ENCODE results near the gene ACAP3.
"Not testable (repeated sequence)": the region's sequence is repeated elsewhere in the genome, so short reads cannot be mapped to it uniquely, and the experiment has no call there.

The ACAP3 gene

DNA sequence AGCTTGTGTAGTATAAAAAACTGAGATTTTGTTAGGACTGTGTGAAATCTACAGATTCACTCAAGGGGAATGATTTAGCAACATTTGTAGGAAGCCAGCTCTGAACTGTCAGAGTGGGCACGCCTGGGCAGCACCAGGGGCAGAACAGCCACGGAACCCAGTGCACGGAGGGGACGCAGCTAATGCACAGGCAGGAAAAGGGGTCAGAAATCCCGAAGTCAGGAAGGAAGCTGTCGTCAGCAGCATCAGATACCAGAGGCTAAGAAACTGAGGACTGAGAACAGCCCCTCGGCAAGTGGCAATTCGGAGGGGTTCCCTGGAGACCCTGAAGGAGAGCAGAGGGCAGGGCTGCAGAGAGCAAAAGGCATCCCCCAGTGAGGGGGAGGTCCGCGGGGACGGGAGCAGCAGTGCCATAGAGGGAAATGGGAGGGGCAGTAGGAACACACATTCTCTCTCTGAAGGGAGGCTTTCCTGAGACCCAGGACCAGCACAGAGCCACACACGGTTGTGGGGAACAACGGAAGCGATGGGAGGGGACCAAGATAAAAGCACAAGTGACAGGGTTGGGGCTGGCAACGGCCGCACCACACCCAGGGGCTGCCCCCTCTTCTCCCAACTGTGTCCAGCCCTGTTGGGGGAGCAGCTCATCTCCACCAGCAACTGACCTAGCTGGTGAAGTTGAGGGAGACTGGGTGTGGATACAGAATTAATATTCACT, 46.7 kb downstream of the ACAP3 start:
- no peak for DNase-seq

DNA sequence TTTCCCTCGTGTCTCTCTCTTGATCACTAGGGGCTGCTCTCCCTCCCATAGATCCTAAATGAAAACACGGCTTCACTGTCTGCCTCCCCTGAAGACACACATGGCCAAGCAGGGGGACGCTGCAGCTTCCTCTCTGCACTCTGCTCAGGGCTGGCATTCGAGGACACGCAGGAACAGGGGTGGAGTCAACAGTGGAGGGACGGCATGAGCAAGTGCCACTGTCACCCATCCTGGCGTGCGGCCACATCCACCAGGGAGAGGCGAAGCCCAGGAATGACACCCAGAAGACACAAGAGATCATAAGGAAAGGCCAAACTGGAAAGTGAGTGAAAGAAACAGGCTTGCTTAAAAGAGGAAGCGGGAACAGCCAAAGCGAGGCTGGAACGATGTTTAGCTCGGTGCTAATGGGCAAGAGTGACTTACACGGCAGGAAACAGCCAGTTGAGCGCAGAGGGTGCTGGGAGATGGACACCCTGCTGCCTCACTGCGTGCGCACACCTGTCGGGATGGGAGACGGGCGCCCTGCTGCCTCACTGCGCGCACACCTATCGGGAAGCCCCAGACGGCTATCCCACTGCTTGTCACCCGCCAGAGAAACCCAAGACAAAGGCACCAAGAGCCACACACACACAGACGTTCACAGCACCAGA, 47.7 kb downstream of the ACAP3 start:
- DNase-seq, result no peak

DNA sequence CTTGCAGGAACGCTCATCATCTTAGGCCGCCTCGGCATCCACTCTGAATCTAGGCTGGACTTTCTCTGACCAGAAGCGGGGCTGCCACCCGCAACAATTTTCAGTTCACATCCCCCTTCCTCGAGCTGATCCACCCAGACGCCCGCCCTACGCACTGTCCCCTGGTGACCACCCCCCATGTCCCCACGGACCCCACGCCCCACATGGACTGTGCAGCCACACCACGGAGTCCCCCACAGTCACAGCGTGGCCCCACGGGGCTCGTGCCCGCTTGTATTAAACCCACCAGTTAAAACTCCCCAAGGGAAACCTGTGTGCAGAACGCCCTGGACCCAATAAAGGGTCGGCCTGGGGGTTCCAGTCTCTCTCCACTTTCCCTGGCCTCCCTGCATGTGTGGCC, 48.2 kb downstream of the ACAP3 start:
- no peak for DNase-seq

DNA sequence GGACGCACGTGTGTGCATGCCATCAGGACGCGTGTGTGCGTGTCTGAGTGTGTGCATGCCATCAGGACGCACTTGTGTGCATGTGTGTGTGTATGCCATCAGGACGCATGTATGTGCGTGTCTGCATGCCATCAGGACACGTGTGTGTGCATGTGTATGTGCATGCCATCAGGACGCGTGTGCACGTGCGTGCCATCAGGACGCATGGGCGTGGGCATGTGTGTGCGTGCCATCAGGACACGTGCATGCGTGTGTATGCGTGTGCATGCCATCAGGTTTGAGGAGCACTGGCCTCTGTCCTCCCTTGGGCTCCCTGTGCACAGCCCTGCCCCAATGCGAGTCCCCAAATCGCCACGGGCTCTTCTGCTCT, 48.6 kb downstream of the ACAP3 start:
- DNase-seq, result no peak

DNA sequence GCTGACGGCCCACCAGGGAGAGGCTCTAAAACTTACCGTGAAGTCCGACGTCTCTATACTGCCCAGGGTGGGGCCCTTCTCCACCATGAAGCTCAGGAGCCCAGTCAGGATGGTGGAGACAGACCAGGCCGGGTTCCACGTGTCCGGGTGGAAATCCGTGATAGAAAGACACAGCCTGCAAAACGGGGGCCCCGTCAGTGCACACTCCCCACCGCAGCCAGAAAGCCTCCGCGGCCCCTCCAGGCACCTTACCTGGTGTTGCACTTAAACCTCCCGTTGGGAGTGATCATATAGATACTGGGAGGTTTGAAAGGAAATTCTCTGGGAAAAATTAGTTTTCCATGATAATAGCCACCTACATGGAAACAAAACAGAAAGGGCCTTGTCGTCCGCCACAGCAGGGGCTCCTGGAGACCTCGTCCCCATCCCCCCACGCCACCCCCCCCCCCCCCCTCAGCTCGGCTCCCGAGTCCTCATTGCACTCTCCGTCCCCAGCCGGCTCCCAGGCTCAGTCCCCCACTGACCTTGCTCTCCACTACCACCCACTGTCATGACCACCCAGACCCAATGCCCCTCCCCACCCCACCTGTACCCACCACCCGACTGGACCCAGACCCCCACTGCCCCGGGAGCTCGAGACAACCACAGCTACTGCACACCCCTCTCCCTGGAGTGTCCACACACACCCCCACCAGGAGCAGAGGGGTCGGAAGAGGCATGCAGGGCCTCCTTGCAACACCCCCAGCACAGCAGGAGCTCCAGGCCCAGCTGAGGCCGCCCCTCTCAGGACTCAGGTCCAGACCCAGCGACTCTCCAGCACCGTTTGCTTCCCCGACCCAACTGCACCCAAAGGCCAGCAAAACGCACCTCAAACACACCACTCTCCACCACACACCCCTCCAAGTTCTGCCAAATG, 50.5 kb downstream of the ACAP3 start:
- no peak for DNase-seq

DNA sequence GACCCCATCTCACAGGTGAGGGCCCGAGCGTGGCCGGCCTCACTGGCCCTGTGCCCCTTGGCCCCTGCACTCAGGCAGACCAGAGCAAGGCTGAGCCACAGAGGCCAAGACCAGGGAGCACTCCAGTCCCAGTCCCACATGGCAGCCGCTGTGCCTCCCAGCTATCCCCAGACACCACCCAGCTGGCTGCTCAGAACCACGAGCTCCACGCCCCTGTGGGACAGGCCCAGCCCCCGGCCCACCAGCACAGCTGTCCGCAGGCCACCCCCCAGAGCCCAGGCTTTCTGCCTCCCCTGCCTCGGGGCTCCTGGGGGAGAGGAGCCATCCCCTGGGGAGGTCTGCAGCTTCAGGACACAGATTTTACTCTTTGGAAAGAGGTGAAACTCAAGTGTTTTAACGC, 52.1 kb downstream of the ACAP3 start:
- DNase-seq, result no peak

DNA sequence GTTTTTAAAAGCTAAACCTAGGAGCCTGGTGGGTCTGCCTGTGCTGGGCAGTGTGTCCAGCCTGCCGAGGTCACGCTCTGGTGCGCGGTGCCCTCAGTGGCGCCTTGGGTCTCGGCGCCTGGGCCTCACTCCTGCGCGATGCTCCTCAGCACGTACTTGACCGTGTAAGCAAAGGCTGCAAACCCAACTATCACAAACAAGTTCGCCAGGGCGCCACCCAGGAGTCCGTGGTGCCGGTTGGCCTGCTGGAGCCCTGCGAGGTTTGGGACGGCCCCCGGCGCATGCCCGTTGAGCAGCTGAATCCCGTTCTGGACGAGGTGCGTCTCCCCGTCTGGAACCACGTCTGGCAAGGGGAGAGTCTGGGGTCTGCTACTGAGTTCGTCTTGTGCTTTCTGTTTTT, 52.7 kb downstream of the ACAP3 start:
- no peak for DNase-seq

DNA sequence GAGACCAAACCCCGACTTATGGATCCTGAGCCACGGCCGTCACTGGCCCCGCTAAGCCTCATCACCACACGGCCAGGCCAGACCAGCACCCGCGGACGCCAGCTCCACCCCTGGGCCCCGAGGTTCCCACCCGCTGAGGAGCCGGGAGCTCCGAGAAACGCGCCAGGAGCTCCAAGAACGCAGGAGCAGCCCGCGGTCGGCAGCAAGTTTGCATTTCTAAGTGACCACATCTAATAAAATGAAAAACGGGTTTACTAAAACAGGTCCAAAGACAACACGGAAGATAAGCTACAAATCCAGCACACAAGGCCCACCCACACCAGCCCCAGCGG, 53.1 kb downstream of the ACAP3 start:
- no peak for DNase-seq

DNA sequence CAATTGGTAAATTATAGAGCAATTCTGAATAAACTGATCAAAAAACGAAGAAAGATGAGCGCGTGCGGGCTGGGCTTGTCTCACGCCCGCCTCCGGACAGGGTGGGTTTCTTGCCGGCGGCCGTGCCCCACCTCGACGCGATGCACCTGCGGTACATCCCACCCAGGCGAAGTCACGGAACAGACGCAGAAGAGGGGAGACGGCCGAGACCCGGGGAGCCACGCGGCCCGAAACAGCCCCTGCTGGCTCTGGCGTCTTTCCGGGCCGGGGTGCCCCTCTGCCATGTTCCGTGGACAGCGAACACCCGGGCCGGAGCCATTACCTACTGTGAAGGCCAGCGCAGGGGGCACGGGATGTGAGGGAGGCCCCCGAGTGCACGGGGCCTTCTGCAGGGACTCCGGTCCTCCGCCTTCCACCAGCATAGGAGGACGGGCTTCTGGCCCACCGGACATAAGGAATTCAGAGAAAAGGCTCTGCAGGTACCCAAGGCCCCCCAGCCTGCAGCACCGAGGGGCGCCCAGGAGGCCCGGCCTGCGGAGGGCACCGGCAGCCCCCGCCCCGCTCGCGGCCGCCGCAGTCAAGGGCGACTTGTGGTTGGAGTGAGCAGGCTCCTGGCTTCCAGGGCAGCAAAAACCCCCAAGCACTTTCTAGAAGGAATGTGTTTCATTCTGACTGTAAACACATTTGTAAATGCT, 53.6 kb downstream of the ACAP3 start:
- no peak for DNase-seq

DNA sequence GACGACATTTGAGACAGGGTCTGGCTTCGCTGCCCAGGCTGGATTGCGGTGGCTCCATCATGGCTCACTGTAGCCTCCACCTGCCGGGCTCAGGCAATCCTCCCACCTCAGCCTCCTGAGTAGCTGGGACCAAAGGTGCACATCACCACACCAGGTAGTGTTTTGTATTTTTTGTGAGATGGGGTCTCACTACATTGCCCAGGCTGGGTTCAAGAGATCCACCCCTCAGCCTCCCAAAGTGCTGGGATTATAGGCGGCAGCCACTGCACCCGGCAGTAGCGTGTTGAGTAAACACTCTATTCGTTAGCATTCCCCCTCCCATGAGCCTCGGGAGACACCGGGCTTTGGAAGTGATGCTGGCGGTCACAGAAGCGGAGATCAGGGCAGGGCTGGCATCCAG, 54.4 kb downstream of the ACAP3 start:
- DNase-seq, result no peak

DNA sequence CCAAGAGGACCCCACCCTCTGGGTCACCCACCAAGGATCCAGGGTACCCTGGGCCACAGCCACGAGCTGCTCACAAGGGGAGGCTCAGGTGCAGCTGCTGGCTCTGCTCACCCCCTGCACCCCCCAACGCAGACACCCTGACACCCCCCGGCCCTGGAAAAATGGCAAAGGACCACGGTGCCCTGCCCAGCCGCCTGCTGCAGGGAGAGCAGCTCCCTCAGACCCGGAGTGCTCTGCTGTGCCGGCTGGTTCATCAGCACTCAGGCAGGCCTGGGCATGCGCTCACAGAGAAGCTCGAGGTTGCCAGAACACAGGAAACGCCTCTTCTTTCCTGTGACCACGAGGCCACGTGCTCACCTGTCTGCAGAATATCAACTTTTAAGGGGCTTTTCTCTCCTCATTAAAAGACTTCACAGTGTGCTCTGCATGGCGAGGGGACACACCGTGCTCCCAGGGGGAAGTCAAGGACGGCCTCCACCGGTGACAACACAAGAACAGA, 56.9 kb downstream of the ACAP3 start:
- no peak for DNase-seq

DNA sequence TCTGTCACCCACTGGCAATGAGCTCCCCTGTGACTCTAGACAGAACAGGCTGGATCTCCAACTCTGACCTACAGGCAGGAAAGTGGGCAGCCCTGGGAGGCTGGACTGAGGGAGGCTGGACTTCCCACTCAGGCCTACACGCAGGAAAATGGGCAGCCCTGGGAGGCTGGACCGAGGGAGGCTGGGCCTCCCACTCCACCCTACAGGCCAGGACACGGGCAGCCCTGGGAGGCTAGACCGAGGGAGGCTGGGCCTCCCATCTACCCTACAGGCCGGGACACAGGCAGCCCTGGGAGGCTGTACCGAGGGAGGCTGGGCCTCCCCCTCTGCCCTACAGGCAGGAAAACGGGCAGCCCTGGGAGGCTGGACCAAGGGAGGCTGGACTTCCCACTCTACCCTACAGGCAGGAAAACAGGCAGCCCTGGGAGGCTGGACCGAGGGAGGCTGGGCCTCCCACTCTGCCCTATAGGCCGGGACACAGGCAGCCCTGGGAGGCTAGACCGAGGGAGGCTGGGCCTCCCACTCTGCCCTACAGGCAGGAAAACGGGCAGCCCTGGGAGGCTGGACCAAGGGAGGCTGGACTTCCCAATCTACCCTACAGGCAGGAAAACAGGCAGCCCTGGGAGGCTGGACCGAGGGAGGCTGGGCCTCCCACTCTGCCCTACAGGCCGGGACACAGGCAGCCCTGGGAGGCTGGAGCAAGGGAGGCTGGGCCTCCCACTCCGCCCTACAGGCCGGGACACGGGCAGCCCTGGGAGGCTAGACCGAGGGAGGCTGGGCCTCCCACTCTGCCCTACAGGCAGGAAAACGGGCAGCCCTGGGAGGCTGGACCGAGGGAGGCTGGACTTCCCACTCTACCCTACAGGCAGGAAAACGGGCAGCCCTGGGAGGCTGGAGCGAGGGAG, 59.5 kb downstream of the ACAP3 start:
- DNase-seq, result not testable (repeated sequence)

DNA sequence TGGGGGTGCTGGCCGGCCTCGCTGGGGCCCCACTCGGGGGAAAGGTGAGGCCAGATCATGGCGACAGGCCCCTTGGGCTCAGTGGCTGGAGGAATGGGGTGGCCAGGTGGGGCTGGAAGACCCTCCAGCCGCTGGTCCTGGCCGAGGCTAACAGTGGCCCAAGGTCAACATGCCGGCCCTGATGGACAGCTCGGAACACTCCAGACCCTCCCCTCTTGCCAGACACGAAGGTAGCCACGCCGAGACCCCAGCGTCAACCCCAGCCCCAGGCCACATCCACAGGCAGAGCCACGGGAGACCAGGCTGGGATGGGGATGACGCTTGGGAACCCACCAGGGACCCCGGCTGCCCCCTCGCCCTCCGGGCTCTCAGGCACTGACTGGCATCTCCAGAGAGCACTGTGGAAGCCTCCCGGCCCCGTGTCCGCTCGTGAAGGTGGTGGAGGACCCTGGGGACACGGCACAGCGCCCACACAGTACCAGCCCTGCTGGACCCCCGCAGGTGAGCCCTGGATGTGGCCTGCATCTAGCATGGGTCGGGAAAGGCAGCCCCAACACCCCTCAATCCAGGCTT, 60.3 kb downstream of the ACAP3 start:
- no peak for DNase-seq

DNA sequence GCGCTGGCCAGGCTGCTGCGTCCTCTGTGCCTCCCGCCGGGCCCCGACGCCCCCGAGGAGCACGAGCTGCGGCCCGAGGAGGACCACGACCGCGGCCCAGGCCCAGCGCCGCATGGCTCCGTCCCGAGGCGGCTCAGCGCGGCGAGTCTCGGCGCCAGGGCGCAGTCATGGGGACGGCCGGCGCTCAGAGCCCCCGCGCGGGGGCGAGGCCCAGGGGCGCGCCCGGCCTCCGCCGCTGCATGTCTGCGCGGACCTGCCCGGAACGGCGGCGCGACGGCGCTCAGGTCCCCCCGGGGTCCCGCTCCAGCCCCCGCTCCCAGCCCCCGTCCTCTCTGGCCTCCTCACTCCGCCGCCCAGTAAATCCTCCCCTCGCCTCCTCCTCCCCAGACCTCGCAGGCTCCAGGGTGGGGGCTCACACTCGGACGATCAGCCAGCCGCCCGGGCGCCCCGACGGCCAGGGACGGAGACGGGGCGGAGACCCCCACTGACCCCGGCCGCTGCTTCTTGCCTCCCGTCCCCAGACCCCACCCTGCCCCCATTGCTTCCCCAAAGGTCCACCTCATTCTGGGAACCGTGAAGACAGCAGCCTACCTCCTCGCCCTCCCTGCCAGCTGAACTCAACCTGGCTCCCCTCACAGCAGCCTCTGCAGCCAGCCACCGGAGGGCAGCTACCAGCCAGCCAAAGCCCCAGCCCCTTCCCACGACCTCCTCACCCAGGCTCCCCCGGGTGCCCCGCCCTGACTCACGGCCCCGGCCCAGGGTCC, 61.0 kb downstream of the ACAP3 start, which contains the start of gene C1QTNF12:
TSS of gene C1QTNF12 (minus strand) at position 146 of the 764 bp plus-strand sequence. CDS start at position 114, 32 bp downstream.
- no peak for DNase-seq

DNA sequence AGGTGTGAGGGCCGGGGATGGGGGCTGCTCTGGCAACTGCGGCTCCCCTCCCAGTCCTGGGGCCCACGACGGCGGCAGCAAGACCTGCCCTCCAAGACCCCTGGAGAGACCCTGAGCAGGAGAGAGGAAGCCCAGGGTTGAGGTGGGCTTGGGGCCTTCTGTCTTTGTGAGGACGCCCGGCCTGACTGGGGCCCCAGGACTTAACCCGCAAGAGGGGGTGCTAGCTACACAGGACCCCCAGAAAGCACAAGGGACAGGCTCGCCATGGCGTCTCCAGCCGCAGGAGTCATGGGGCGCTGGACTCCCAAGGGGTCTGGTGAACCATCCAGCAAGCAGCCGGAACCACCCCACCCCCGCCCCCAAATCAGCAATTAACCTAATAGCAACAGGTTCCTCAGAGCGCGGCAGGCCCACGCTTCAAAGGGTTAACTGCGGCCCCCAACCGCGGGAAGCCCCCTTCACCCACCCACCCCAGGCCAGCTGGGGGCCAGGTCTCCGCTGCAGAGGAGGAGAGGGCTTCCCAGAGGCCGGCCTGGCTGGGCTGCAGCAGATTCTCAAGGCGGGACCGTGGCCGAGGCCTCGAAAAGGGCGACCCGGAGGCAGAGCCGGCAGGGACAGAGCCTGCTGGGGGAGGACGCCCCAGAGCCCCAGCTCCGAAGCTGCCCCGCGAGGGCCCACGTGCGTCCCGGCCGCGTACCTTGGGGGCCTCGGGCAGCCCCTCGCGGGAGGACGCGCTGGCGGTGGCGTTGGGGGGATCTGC, 61.7 kb downstream of the ACAP3 start:
- no peak for DNase-seq

DNA sequence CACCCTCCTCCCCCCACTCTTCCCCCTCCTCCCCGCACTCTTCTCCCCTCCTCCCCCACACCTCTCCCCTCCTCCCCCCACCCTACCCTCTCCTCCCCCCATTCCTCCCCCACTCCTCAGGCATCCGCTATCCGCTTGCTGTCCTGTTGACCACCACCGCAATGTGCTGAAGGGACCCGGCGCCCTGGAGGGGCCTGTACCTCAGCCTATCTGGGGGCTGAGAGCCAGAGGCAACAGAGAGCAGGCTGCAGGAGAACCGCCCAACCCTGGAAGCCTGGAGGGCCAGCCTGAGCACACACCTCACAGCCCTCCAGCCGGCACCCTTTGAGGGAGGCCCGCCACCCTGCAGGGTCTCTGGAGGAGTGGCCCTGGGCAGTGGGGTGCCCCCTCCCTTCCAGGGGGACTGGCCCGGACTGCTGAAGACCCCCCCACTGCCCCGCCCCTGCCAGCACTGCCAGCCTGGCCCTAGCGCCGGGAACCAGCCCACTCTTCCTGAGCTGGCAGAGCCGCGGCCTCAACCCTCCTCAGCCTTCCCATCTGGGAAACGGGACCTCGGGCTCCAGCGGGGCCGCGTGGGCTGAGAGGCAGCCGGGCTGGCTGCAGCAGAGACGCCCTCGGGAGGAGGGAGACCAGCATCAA, 62.4 kb downstream of the ACAP3 start:
- no peak for DNase-seq

DNA sequence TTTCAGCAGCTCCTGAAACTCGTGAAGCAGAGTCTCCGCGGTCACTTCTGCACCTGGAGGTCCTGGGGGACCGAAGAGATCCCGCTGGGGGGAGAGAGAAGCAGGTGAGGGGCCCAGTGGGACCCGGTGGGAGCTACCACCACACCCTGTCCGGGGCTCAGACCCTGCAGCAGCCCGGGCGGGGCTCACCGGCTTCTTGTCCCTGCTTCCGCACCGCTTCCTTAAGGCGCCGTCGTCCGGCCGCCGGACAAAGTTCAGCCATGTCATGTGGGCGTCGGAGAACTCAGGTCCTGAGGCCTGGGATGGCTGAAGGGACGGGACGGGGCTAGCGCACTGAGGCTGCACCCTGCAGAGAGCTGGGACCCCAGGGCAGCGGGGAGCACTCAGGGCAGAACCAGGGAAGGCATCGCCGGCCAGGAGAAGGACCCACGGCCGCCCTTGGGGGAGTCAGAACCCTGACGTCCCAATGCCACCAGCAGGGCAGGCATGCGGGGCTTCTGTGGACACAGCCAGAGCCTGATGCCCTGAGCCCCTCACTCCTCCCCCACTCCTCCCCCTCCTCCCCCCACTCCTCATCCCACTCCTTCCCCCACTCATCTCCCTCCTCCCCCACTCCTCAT, 63.4 kb downstream of the ACAP3 start:
- DNase-seq, result no peak

DNA sequence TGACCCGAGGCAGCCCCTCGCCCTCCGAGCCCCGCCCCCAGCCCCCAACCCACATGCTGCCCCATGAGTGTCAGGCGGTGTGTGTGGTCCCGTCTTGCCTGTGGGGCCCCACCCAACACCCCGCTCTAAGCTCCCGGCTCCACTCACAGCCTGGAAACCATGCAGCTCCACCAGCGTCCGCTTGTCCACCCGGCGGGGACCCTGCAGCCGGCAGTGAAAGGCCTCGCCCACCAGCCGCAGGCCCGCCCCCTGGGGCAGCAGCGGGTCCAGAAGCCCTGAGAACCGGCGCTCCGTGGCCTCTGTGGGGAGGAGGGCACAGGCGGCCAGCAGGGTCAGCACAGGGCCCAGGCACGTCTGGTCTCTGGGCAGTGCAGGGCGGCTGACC, 63.9 kb downstream of the ACAP3 start:
- DNase-seq, result no peak

DNA sequence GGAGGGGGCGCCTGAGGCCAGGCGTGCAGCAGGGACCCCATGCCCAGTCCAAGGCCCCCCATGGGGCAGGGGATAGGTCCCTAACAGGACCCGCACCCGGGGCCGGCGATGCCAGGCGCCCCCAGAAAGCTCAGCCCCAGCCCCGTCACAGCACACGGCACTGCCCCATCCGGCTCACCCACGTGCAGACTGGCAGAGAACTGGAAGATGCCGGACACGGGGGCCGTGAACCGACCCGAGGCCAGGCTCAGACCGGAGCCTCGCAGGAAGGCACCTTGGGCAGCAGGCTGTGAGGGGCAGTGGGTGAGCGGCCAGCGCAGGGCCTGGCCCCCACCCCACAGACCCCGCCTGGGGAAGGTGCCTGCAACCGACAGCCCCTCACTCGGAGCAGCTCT, 64.5 kb downstream of the ACAP3 start:
- no peak for DNase-seq
